ENCODE measurements around the gene DBP.

DBP gene

DNA sequence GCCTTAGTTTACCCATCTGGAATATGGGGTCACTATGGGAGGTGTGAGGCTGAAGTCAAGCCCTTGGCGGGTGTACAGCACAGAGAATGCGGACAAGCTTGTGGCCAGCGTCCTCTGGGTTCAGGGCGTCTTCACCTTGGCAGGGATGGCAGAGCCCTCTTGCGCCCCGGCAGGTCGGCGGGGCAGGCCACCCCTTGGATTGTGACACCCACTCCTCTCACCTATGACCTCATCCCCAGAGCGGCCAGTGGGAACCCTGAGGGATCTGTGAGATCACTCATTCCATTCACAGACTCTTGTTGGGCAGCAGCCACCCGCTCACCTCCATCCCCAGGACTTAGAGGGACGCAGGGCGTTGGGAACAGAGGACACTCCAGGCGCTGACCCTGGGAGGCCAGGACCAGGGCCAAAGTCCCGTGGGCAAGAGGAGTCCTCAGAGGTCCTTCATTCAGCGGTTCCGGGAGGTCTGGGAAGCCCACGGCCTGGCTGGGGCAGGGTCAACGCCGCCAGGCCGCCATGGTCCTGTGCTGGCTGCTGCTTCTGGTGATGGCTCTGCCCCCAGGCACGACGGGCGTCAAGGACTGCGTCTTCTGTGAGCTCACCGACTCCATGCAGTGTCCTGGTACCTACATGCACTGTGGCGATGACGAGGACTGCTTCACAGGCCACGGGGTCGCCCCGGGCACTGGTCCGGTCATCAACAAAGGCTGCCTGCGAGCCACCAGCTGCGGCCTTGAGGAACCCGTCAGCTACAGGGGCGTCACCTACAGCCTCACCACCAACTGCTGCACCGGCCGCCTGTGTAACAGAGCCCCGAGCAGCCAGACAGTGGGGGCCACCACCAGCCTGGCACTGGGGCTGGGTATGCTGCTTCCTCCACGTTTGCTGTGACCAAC, 30.5 kb downstream of the DBP start, which contains the start of gene SPACA4:
Gene SPACA4 (plus strand): TSS at position 280 of the 896 bp plus-strand sequence. CDS start 237 bp downstream, at position 517.
- no peak for DNase-seq

DNA sequence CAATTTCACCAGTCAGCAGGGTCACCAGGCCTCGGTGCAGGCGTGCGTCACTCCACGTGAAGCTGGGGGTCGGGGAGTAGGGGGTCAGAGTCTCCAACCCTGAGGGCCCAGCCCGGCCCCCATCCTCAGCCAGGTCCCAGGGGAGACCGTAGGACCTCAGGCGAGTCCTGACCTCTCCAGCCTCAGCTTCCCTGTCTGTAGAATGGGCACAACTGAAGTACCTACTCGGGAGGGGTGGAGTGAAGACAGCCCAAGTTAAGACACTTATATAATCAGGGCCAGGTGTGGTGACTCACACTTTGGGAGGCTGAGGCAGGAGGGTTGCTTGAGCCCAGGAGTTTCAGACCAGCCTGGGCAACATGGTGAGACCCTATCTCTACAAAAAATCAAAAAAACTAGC, 33.3 kb downstream of the DBP start:
- no peak for DNase-seq

DNA sequence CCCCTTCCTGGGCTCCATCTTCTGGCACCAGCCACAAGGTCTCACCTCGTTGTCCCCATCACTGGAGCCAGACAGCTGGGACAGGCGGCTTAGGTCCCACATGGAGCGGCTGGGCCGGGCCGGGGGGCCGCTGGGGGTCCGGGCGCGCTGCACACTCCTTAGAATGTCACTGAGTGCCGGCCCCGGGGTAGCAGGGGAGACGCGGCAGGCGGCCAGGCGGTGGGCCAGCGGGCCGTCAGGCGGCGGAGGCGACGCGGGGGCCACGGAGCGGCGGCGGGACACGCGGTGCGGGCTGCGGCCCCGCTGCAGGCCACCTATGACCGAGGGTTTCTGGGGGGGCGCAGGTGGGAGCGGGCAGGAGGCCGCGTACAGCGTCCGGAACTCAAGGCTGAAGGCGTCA, 33.7 kb downstream of the DBP start:
- DNase-seq = no peak

DNA sequence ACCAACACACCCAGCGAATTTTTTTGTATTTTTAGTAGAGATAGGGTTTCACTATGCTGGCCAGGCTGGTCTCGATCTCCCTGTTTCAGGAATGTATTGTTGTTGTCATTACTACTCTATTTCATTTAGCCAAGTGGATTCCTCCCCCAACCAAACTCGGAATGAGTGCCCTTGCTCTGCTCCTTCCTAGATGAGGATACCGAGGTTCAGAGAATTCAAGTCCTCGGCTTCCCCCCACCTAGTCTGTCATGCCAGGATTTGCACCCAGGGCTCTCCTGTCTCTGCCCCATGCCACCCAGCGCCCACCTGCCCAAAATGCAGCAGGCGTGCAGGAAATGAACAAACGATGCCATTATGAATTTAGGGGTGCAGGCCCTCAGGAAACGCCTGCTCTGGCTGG, 34.2 kb downstream of the DBP start:
- no peak for DNase-seq

DNA sequence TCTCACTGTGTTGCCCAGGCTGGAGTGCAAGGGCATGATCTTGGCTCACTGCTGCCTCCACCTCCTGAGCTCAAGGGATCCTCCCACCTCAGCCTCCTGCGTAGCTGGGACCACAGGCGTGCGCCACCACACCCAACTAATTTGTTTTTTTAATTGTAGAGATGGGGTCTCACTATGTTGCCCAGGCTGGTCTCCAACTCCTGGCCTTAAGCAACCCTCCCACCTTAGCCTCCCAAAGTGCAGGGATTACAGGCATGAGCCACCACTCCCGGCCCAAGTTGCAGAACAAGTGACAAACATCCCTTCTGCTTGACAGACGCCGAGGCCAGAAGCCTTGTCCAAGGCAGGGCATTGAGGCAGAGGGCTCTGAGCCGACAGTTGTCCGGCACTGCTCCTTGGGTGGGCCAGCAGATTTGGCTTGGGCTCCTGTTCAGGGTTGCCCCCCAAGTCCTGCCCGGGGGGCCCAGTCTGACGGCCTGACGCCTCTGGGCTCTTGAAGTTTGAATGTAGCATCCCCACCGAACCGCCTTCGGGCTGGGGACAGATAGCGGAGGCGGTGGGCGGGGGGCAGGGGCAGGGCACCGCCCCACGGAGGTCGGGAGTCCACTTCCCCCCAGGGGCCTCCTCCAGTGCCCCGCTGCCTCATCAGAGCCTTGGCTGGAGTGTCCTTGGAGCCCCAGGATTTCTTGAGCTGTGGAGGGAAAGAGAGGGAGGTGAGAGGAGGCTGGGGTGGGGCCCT, 36.3 kb downstream of the DBP start:
- DNase-seq = no peak

DNA sequence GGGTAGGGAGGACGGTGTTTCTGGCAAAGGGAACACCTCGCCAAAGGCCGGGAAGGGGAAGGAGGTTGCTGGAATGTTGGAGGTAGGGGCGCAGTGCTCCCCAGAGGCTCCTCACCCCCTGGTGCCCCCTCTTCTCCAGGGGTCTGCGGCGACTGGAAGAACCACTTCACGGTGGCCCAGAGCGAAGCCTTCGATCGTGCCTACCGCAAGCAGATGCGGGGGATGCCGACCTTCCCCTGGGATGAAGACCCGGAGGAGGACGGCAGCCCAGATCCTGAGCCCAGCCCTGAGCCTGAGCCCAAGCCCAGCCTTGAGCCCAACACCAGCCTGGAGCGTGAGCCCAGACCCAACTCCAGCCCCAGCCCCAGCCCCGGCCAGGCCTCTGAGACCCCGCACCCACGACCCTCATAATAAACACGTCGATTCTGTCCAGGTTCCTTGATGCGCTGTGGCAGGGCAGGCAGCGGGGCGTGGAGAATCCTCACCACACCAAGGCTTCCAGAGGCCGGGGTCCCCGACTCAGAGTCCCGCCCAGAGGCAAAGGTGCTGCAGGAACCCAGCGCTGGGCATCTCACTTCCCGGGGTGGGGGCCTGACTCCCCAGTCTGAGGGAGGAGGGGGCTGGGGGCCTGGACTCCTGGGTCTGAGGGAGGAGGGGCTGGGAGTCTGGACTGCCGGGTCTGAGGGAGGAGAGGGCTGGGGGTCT, 38.0 kb downstream of the DBP start:
- DNase-seq = no peak

DNA sequence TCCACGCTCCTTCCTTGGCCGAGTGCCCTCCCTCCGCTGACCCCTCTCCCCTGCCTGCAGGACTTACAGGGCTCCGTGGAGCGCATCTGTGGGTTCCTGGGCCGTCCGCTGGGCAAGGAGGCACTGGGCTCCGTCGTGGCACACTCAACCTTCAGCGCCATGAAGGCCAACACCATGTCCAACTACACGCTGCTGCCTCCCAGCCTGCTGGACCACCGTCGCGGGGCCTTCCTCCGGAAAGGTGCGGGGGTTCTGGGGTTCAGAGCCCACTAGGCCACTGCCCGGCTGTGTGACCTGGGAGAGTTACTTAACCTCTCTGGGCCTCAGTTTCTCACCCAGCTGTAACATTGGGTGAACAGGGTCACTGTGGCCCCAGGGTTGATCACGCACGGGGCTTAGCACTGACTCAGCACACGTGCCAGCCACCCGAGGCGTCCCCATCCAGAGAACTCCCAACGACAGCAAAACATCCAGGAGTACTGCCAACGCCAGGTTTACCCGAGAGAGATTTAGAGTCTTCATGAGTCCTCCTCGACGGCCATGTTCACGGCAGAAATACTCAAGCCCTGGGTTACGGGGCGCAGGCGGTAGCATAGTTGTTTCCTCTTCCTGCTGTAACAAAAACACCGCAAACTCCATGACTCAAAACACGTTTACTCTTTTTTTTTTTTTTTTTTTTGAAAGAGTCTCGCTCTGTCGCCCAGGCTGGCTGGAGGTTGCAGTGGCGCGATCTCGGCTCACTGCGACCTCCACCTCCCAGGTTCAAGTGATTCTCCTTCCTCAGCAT, 40.3 kb downstream of the DBP start:
- DNase-seq = no peak

DNA sequence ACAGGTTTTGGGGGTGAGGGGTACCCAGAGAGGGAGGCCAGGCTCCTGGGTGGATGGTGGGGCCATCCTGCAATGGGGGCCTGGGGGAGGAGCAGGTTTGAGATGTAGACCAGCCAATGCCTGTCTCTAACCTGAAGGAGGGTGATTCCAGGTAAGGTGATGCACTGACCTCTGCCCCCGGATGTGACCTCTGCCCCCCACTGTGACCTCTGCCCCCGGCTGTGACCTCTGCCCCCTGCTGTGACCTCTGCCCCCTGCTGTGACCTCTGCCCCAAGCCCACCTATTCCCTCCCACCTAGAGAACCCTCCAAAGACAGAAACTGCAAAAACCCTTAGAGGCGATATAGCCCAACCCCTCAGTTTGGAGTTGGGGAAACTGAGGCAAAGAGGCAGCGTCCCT, 40.9 kb downstream of the DBP start:
- DNase-seq = no peak

DNA sequence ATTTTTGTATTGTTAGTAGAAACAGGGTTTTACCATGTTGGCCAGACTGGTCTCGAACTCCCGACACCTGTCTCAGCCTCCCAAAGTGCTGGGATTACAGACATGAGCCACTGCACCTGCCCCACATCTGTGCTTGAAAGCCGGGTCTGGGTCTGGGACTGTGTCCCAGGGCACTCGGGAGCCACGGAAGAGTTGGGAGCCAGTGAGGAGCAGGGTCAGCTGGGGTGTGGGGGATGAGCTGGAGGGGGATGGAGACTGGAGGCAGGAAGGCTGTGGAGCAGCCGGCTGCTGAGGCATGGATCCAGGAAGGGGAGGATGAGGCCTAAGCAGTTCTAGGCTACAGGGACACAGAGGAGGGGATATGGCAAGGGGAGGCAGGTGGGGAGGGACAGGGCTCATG, 41.3 kb downstream of the DBP start:
- no peak for DNase-seq

DNA sequence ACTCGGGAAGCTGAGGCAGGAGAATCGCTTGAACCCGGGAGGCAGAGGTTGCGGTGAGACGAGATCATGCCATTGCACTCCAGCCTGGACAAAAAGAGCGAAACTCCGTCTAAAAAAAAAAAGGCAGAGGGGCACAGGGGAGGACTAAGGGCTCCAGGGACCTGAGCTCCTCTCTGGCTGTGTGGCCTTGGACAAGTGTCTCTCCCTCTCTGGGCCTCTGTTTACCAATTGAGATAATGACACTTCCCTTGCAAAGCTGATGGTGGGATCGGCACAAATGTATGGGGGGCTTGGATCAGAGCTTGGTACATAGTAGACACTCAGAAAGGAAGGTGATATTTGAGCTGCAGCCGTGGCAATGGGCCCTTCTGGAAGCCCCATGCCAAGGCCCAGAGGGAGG, 42.0 kb downstream of the DBP start:
- no peak for DNase-seq

DNA sequence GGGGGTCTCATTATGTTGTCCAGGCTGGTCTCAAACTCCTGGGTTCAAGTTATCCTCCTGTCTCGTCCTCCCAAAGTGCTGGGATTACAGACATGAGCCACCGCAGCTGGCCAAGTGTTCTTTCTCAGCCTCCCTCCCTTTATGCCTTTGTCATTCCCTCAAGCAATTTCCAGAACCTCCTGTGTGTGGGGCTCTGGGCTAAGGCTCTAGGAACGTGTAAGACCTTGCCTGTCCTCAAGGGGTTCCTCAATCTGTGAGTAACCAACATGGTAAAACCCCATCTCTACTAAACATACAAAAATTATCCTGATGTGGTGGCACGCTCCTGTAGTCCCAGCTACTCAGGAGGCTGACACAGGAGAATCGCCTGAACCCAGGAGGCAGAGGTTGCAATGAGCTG, 46.2 kb downstream of the DBP start:
- no peak for DNase-seq

DNA sequence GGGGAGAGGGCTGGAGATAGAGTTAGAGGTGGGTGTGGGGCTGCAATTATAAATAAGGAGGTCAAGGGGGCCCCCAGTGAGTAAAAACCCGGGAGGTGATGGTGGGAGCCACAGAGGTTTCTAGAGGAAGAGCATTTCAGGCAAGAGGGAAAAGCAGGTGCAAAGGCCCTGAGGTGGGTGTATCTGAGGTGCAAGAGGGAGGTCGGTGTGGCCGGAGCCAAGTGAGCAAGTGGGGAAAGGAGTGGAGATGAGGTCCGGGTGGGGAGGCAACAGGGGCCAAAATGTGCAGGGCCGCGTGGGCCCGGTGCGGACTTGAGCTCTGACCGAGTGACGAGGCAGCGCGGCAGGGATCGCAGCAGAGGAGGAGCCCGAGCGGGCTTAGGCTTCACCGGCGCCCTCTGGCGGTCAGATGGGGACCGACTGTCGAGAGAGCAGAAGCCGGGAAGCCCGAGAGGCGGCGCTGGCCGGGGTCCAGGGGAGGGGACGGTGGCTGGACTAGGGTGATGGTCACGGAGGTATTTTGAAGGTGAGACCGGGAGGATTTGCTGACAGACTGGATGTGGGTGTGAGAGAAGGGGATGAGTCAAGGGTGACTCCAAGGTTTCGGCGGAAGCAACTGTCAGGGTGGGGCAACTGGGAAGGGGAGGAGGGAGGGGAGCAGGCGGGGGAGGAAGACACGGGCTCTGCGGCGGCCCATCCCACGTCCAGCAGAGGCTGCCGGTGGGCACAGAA, 48.3 kb downstream of the DBP start:
- peak; percentile 82 to 83 for DNase-seq

DNA sequence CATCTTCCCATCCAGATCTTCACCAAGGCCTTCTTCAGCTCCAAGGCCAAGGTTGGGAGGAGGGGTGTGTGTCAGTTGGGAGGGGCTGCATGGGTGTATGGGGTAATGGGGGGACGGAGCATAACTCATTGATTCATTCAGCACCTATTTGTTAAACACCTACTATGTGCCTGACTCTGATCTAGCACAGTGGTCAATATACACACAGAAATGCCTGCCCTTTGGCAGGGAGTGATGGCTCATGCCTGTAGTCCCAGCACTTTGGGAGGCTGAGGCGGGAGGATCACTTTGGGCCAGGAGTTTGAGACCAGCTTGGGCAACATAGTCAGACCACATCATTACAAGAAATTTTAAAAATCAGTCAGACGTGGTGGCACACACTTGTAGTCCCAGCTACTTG, 49.8 kb downstream of the DBP start:
- DNase-seq = no peak

DNA sequence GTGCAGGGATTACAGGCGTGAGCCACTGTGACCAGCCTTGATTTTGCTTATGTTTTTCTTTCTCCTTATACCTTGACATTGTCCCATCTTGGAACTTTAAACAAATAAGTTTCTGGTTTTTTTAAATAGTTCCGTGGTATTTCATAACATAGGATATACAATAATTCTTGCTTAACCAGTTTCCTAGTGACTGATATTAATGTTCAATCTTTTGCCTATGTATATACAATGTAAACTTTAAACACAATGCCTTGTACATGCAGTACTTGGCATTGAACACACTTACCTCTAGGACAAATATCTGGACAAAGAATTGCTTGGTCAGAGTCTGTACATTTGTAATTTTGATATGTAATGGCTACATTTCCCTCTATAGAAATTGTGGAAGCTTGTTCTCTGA, 55.0 kb downstream of the DBP start:
- no peak for DNase-seq
